Measurements from ENCODE around the gene TLCD3B. TPM values are rescaled to one million over a fixed set of nuclear protein-coding genes. Genes with fewer than 3 reads are reported as not detected.
A peak's percentile ranks its signal among the peaks of the same experiment; 100 is the strongest.

TLCD3B gene
- total RNA-seq, 3 donors from 2014 or later (not counting 1 experiment from before 2014, with no cell fraction given): 0.88 to 2.0 (median 1.7) TPM

- Histone ChIP-seq H3K9me3 (ENCODE audit: control insufficient read depth, insufficient read depth, low read length) (no peaks in the 10 kb centered on the region), H3K27me3 (ENCODE audit: control insufficient read depth, insufficient read depth, low read length) (no peaks in the 10 kb centered on the region), H3K4me3 (ENCODE audit: low read length) (peak overlapping the region; percentile 46), H3K4me1 (ENCODE audit: control insufficient read depth, insufficient read depth, low read length) (peaks cover 14% of the 10 kb centered on the region), H3K36me3 (ENCODE audit: control insufficient read depth, insufficient read depth, low read length) (no peaks in the 10 kb centered on the region), H3K27ac (ENCODE audit: low read length) (no peak overlapping the region)
- no peaks in the 10 kb centered on the region for H3K27me3 Mint-ChIP-seq (ENCODE audit: low read depth in 2 of 2)
- intact Hi-C loops (cut with micrococcal nuclease): no loop called here
- H3K36me3 Mint-ChIP-seq: no peaks in the 10 kb centered on the region
- H3K27ac Mint-ChIP-seq: peak overlapping the region; percentile 58 to 89
- H3K9me3 Mint-ChIP-seq: no peaks in the 10 kb centered on the region
- DNase-seq (peak; percentile 86 to 93), ATAC-seq (peak; percentile 80 to 90 (median 89))
- 0% methylated on average over 55 of the region's 58 CpGs for WGBS (ENCODE audit: insufficient coverage)
- peak overlapping the region; percentile 88 for H3K4me3 Mint-ChIP-seq
- TF ChIP-seq, protein P1, sequence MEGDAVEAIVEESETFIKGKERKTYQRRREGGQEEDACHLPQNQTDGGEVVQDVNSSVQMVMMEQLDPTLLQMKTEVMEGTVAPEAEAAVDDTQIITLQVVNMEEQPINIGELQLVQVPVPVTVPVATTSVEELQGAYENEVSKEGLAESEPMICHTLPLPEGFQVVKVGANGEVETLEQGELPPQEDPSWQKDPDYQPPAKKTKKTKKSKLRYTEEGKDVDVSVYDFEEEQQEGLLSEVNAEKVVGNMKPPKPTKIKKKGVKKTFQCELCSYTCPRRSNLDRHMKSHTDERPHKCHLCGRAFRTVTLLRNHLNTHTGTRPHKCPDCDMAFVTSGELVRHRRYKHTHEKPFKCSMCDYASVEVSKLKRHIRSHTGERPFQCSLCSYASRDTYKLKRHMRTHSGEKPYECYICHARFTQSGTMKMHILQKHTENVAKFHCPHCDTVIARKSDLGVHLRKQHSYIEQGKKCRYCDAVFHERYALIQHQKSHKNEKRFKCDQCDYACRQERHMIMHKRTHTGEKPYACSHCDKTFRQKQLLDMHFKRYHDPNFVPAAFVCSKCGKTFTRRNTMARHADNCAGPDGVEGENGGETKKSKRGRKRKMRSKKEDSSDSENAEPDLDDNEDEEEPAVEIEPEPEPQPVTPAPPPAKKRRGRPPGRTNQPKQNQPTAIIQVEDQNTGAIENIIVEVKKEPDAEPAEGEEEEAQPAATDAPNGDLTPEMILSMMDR (IDR thresholded peaks at IDR 0.05): no peak
- H3K4me1 Mint-ChIP-seq: peaks cover 0 to 22% of the 10 kb centered on the region in 2 donors
Observed at GRCh38 chr16:30052671-30053372, 21.8 kb upstream of the TLCD3B start.

- DNase-seq (no peak), ATAC-seq (no peak)
- 94% methylated on average over 3 of the region's 3 CpGs for WGBS (ENCODE audit: insufficient coverage)
- H3K9me3 ChIP-seq (ENCODE audit: control insufficient read depth, insufficient read depth, low read length): no peaks in the 10 kb centered on the region
- TF ChIP-seq, protein P1 (IDR thresholded peaks at IDR 0.05): no peak
- H3K36me3 ChIP-seq (ENCODE audit: control insufficient read depth, insufficient read depth, low read length): no peaks in the 10 kb centered on the region
- no peak overlapping the region for H3K27ac ChIP-seq (ENCODE audit: low read length)
- no peak overlapping the region for H3K4me3 ChIP-seq (ENCODE audit: low read length)
- intact Hi-C loops (cut with micrococcal nuclease): no loop called here
- no peaks in the 10 kb centered on the region for H3K27me3 Mint-ChIP-seq (ENCODE audit: low read depth in 2 of 2)
- no peaks in the 10 kb centered on the region for H3K9me3 Mint-ChIP-seq
- peaks cover 14% of the 10 kb centered on the region for H3K4me1 ChIP-seq (ENCODE audit: control insufficient read depth, insufficient read depth, low read length)
- no peaks in the 10 kb centered on the region for H3K36me3 Mint-ChIP-seq
- H3K4me3 Mint-ChIP-seq: peak overlapping the region; percentile 74
- H3K4me1 Mint-ChIP-seq: peaks cover 0 to 22% of the 10 kb centered on the region in 2 donors
- peak overlapping the region in 1 of 2 donors; percentile 29 for H3K27ac Mint-ChIP-seq
- no peaks in the 10 kb centered on the region for H3K27me3 ChIP-seq (ENCODE audit: control insufficient read depth, insufficient read depth, low read length)
Observed at GRCh38 chr16:30051518-30051917, 20.4 kb upstream of the TLCD3B start.

DNA sequence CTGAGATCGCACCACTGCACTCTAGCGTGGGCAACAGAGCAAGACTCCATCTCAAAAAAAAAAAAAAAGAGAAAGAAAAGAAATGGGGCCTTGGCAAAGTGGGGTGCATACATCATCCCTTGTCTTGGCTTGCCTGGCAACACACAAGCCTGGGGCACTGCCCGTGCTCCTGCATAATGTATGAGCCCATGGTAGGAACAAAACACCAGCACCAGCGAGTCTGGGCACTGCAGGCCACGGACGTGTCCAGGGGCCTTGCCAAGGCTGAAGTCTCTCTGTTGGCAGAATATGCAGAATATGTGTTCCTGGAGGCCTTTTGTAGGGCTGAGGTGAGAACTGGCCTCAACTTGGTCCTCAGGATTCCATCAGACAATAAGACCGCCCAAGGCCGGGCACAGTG, 18.8 kb upstream of the TLCD3B start:
- Mint-ChIP-seq H3K27ac (peak overlapping the region in 1 of 2 donors; percentile 1), H3K9me3 (no peaks in the 10 kb centered on the region), H3K27me3 (ENCODE audit: low read depth in 2 of 2) (no peaks in the 10 kb centered on the region), H3K4me3 (no peak overlapping the region), H3K36me3 (no peaks in the 10 kb centered on the region), H3K4me1 (peaks cover 0 to 26% of the 10 kb centered on the region in 2 donors)
- no peaks in the 10 kb centered on the region for H3K27me3 ChIP-seq (ENCODE audit: control insufficient read depth, insufficient read depth, low read length)
- peaks cover 14% of the 10 kb centered on the region for H3K4me1 ChIP-seq (ENCODE audit: control insufficient read depth, insufficient read depth, low read length)
- H3K4me3 ChIP-seq (ENCODE audit: low read length): no peak overlapping the region
- no peak overlapping the region for H3K27ac ChIP-seq (ENCODE audit: low read length)
- no peaks in the 10 kb centered on the region for H3K9me3 ChIP-seq (ENCODE audit: control insufficient read depth, insufficient read depth, low read length)
- DNase-seq (no peak), ATAC-seq (no peak)
- no peaks in the 10 kb centered on the region for H3K36me3 ChIP-seq (ENCODE audit: control insufficient read depth, insufficient read depth, low read length)
- WGBS (ENCODE audit: insufficient coverage): 95% methylated on average over 8 of the region's 8 CpGs
- TF ChIP-seq, protein P1 (IDR thresholded peaks at IDR 0.05): no peak
- intact Hi-C loops (cut with micrococcal nuclease): no loop called here

DNA sequence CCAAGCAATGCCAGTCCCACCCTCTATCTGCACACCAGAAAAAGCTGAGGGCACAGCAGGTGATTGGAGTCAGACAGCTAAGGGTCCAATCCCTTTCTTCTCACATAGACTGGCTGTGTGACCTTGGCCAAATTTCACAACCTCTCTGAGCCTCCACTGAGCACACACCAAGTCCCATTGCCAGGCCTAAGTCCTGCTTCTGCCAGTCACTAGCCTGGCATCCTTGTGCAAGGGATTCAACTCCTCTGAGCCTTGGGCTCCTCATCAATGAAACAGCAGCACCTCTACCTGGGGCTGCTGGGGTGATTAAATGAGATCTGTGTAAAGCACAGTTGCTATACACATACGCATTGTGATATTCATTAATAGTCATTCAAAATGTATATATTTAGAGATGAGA, 15.5 kb upstream of the TLCD3B start:
- Histone ChIP-seq H3K4me1 (ENCODE audit: control insufficient read depth, insufficient read depth, low read length) (no peaks in the 10 kb centered on the region), H3K4me3 (ENCODE audit: low read length) (no peak overlapping the region), H3K27ac (ENCODE audit: low read length) (no peak overlapping the region), H3K36me3 (ENCODE audit: control insufficient read depth, insufficient read depth, low read length) (no peaks in the 10 kb centered on the region), H3K27me3 (ENCODE audit: control insufficient read depth, insufficient read depth, low read length) (no peaks in the 10 kb centered on the region), H3K9me3 (ENCODE audit: control insufficient read depth, insufficient read depth, low read length) (no peaks in the 10 kb centered on the region)
- no peaks in the 10 kb centered on the region for H3K27me3 Mint-ChIP-seq (ENCODE audit: low read depth in 2 of 2)
- intact Hi-C loops (cut with micrococcal nuclease): no loop called here
- 100% methylated on average over 1 of the region's 1 CpG for WGBS (ENCODE audit: insufficient coverage)
- H3K9me3 Mint-ChIP-seq: no peaks in the 10 kb centered on the region
- no peak overlapping the region for H3K4me3 Mint-ChIP-seq
- TF ChIP-seq, protein P1 (IDR thresholded peaks at IDR 0.05): no peak
- DNase-seq (no peak), ATAC-seq (no peak)
- no peaks in the 10 kb centered on the region for H3K36me3 Mint-ChIP-seq
- H3K4me1 Mint-ChIP-seq: peaks cover 0 to 9% of the 10 kb centered on the region in 2 donors
- H3K27ac Mint-ChIP-seq: no peak overlapping the region

All from natural killer cell (primary cell).